Sigmoid colon (tissue), 7 donors: Measurements from ENCODE around the gene ZBED2. TPM values are rescaled to one million over a fixed set of nuclear protein-coding genes. Genes with fewer than 3 reads are reported as not detected.

Experiments used
- DNase-seq: peaks from one replicate; pipeline ENCODE4 v3.0.0-alpha.2; 2019
- H3K27ac ChIP-seq, 4 donors: fragments of 200-600 bp; sonication (generic); one replicate each; pipeline ENCODE4 v1.5.1; 2016 to 2019; ENCODE audit warnings: mild to moderate bottlenecking in 1 of 4
- H3K27me3 ChIP-seq, 3 donors: fragments of 200-600 bp; sonication (generic); one replicate each; pipeline ENCODE4 v1.5.1; 2019; ENCODE audit warnings: mild to moderate bottlenecking in 1 of 3
- H3K36me3 ChIP-seq, 4 donors: fragments of 200-600 bp; sonication (generic); one replicate each; pipeline ENCODE4 v1.5.1; 2016 to 2019
- H3K4me1 ChIP-seq, 4 donors: fragments of 200-600 bp; sonication (generic); one replicate each; pipeline ENCODE4 v1.5.1; 2017 to 2019
- H3K4me3 ChIP-seq, 4 donors: fragments of 200-600 bp; sonication (generic); one replicate each; pipeline ENCODE4 v1.5.1; 2017 to 2019; ENCODE audit warnings: mild to moderate bottlenecking in 2 of 4, moderate library complexity in 1 of 4
- H3K9me3 ChIP-seq, 4 donors: fragments of 200-600 bp in 3 of 4; sonication (generic) in 3 of 4; one replicate each; pipeline versions ENCODE4 v1.5.1 to v1.6.1; 2013 to 2019
- CTCF ChIP-seq, 4 experiments: fragments of 450-650 bp in 3 of 4; fragments of 200-600 bp in 1 of 4; IDR thresholded peaks; one replicate each; pipeline ENCODE4 v1.5.1; 2016 to 2019; ENCODE audit warnings: antibody characterized with exemption in 4 of 4, mild to moderate bottlenecking in 3 of 4, moderate library complexity in 2 of 4
- EP300 ChIP-seq, 4 donors: sonication (generic); formaldehyde crosslinking; IDR thresholded peaks; one replicate each; pipeline ENCODE4 v1.6.1; 2017; ENCODE audit warnings: antibody characterized with exemption in 4 of 4
- POLR2A ChIP-seq, 2 donors: fragments of 450-650 bp; IDR thresholded peaks; one replicate each; pipeline ENCODE4 v1.6.1; 2016; ENCODE audit warnings: antibody characterized with exemption in 2 of 2, mild to moderate bottlenecking in 2 of 2, moderate library complexity in 2 of 2
- POLR2AphosphoS5 ChIP-seq, 4 donors: sonication (generic); formaldehyde crosslinking; IDR thresholded peaks; one replicate each; pipeline ENCODE4 v1.6.1; 2017; ENCODE audit warnings: antibody characterized with exemption in 4 of 4
- WGBS, 2 donors: extraction: QIAGEN DNeasy Blood & Tissue Kit; methylation state at CpG; one replicate each; pipeline ENCODE4 v1.1.7; 2013; 5-methylcytosine and 5-hydroxymethylcytosine counted together
- intact Hi-C: fragments of 100-400 bp; cut with DNase I; formaldehyde crosslinking; loops from one replicate; pipeline ENCODE4 v1.15.1; 2023
- polyA plus RNA-seq, 3 donors: library from polyadenylated mRNA; stranded (reverse); fragments of 200-250 nt; gene quantifications; one replicate each; pipeline ENCODE4 v1.2.3, GENCODE V29; 2013
- total RNA-seq, 4 donors: library from RNA; depleted of rRNA; stranded (reverse); fragments of >200 nt; gene quantifications; one replicate each; pipeline ENCODE4 v1.1.0, GENCODE V29; 2016
- donor health status: healthy with polysubstance abuse.
- donor health status: Bipolar disorder and iron deficiency.
- donor health status: healthy.

Gene ZBED2
- total and polyA plus RNA-seq, 7 donors, result 0.92 TPM; not detected in 6

GRCh38 chr3:111627092-111627491, 31.9 kb upstream of the ZBED2 start:
- TF ChIP-seq CTCF (IDR thresholded peaks at IDR 0.05) (no peak), EP300 (IDR thresholded peaks at IDR 0.05) (no peak), POLR2A (IDR thresholded peaks at IDR 0.05) (no peak), POLR2AphosphoS5 (IDR thresholded peaks at IDR 0.05) (no peak)
- no peak overlapping the region for H3K27ac ChIP-seq
- no peak overlapping the region for H3K4me3 ChIP-seq
- WGBS, 2 donors, result 72 to 83% methylated on average over 2 of the region's 2 CpGs
- DNase-seq, result no peak
- intact Hi-C loops, result no loop called here
- H3K27me3 ChIP-seq, result no peaks in the 10 kb centered on the region
- H3K9me3 ChIP-seq, result no peaks in the 10 kb centered on the region
- H3K36me3 ChIP-seq, result no peaks in the 10 kb centered on the region
- no peaks in the 10 kb centered on the region for H3K4me1 ChIP-seq

- intact Hi-C loops, result no loop called here
- Histone ChIP-seq H3K9me3 (no peaks in the 10 kb centered on the region), H3K4me1 (no peaks in the 10 kb centered on the region), H3K27ac (no peak overlapping the region), H3K4me3 (no peak overlapping the region), H3K27me3 (no peaks in the 10 kb centered on the region), H3K36me3 (no peaks in the 10 kb centered on the region)
- no peak for DNase-seq
- TF ChIP-seq POLR2AphosphoS5 (IDR thresholded peaks at IDR 0.05) (no peak), EP300 (IDR thresholded peaks at IDR 0.05) (no peak), POLR2A (IDR thresholded peaks at IDR 0.05) (no peak), CTCF (IDR thresholded peaks at IDR 0.05) (no peak)
- 72 to 74% methylated on average over 5 of the region's 5 CpGs for WGBS, 2 donors
Observed at GRCh38 chr3:111621535-111621934, 26.4 kb upstream of the ZBED2 start.

- Histone ChIP-seq H3K4me3 (no peak overlapping the region), H3K27ac (no peak overlapping the region), H3K4me1 (no peaks in the 10 kb centered on the region), H3K27me3 (no peaks in the 10 kb centered on the region), H3K36me3 (no peaks in the 10 kb centered on the region), H3K9me3 (no peaks in the 10 kb centered on the region)
- WGBS, 2 donors, result 61 to 85% methylated on average over 3 of the region's 3 CpGs
- no peak for DNase-seq
- TF ChIP-seq CTCF (IDR thresholded peaks at IDR 0.05), result no peak
- TF ChIP-seq EP300 (IDR thresholded peaks at IDR 0.05), result no peak
- TF ChIP-seq POLR2AphosphoS5 (IDR thresholded peaks at IDR 0.05), result no peak
- intact Hi-C loops, result no loop called here
Observed at GRCh38 chr3:111619833-111620232, 24.7 kb upstream of the ZBED2 start.

DNA sequence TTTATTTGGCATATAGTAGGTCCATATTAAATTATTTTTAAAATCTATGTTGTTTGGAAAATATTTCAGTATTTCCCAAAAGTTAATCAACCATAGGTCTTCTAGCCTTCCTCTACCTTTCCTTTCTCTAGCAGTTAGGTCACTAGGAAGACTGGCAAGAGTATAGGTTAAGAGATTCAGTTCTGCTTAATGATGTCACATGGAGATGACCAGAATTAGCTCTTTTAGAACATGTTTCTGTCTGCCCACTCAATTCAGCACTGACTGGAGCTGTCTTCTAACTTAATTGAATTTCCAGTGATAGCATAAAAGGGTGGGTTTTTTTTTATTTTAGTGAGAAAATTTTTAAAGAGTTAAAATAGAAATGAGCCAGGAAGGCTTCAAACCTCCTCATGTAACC, 23.8 kb upstream of the ZBED2 start:
- no peak for DNase-seq
- Histone ChIP-seq H3K9me3 (no peaks in the 10 kb centered on the region), H3K36me3 (no peaks in the 10 kb centered on the region), H3K4me3 (no peak overlapping the region), H3K4me1 (no peaks in the 10 kb centered on the region), H3K27me3 (no peaks in the 10 kb centered on the region), H3K27ac (no peak overlapping the region)
- TF ChIP-seq EP300 (IDR thresholded peaks at IDR 0.05) (no peak), POLR2A (IDR thresholded peaks at IDR 0.05) (no peak), POLR2AphosphoS5 (IDR thresholded peaks at IDR 0.05) (no peak), CTCF (IDR thresholded peaks at IDR 0.05) (no peak)
- intact Hi-C loops, result no loop called here

DNA sequence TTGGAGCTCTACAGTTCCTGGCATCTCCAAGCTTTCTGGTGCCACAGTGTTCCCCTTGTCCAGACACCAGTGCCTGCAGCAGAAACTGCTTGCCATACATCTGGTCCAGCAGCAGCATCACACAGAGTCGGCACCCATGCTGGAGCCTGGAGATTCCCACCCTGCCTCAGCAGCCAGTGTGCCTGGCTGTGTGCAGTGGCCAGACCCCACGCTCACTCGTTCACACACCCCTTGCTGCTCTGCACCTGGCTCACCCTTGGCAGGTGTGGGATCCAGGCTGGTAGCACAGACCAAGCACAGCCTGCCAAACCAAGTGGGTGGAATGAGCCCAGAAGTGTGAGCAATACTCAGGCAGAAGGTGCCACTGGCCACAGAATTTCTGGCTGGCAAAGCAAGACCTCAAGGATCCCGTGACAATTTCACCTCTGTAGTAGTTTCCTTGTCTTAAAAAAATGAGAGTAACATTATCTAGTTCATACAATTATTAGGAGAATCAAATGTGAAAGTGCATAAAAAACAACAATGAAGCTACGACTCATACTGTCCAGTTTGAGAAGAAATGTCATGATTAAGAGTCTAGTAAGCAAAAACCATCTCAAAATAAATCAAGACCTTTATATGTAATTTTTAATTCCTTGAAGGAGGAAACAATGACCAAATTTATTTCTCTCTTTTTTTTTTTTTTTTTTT, 22.9 kb upstream of the ZBED2 start:
- intact Hi-C loops, result no loop called here
- DNase-seq, result no peak
- Histone ChIP-seq H3K4me3 (no peak overlapping the region), H3K27me3 (no peaks in the 10 kb centered on the region), H3K27ac (no peak overlapping the region), H3K4me1 (no peaks in the 10 kb centered on the region), H3K9me3 (no peaks in the 10 kb centered on the region), H3K36me3 (no peaks in the 10 kb centered on the region)
- TF ChIP-seq CTCF (IDR thresholded peaks at IDR 0.05), result no peak
- TF ChIP-seq POLR2A (IDR thresholded peaks at IDR 0.05), result no peak
- no peak for TF ChIP-seq POLR2AphosphoS5 (IDR thresholded peaks at IDR 0.05)
- no peak for TF ChIP-seq EP300 (IDR thresholded peaks at IDR 0.05)
- 92% methylated on average over 5 of the region's 5 CpGs for WGBS, 2 donors
